Dermis microvascular lymphatic vessel endothelial cell (primary cell): ENCODE results near the gene GRIN2B. TPM values are rescaled to one million over a fixed set of nuclear protein-coding genes. Genes with fewer than 3 reads are reported as not detected.
A peak's percentile ranks its signal among the peaks of the same experiment; 100 is the strongest.

Experiments used
- DNase-seq, 2 donors: peaks; one replicate each; pipeline versions ENCODE4 v3.0.0 to v3.0.0-alpha.2; 2010; ENCODE audit warnings: low read depth in 2 of 2
- total RNA-seq: library from RNA; depleted of rRNA; stranded (reverse); fragments of >200 nt; gene quantifications from 2 replicates; pipeline ENCODE4 v1.2.1, GENCODE V29; 2014

Gene GRIN2B
- total RNA-seq, 1 donor from 2014 or later = not detected

DNA sequence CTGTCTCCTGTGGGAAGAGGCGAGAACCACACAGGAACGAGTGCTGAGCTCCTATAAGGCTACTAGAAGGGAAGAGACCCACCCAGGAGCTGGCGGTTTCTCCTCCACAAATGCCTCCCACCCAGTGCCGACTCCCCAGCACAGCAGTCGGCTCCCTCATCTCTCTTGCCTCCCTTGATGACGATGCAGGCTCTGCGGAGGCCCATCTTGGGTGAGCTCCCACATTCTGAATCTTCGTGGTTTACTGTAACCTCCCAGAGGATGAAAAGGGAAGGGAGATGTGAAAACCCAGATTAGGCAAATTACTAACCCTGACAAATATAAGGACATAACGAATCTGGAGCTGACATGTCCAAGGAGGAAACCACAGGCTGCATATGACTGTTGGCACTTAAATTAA lies 23.8 kb downstream of the GRIN2B start:
- DNase-seq = no peak

DNA sequence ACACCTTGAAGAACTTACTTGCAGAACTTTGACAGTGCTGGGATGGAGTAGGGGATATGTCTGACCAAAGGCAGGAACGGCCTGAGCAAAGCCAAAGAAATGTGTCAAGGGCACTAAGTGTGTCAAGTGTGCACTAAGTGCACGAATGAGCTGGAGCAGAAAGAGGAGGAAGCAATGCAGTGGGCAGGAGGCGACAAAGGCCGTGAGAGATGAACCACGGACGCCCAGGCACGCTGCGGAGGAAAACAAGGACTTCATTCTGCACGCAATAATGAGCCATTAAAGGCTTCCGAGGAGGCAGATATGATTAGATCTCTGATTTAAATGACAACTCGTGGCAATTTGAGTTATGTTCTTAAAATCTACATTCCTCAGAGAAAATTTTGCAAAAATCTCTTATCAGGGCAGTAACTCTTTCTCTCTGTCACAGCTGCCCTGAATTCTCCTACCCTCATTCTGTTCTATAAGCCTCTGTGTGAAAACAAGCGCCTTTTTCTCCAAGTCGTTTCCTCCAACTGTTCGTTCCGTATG lies 25.3 kb downstream of the GRIN2B start:
- no peak for DNase-seq

DNA sequence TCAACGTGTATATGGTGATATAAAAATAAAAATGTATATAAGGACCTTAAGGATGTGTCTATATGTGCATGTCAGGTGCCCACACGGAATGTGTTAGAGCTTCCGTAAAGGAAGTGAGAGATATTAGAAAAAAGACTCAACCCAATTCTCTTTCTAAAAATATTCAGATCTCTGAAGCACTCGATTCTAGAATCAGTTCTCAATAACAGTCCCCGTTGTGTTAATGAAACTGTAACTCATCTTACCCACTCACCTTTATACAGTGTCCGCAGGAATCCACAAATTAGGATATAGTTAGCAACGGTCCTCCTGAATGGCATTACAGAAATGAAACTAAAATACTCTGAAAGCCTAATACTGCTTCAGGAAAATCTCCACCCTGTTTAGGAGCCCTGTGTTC lies 29.3 kb downstream of the GRIN2B start:
- DNase-seq = no peak

DNA sequence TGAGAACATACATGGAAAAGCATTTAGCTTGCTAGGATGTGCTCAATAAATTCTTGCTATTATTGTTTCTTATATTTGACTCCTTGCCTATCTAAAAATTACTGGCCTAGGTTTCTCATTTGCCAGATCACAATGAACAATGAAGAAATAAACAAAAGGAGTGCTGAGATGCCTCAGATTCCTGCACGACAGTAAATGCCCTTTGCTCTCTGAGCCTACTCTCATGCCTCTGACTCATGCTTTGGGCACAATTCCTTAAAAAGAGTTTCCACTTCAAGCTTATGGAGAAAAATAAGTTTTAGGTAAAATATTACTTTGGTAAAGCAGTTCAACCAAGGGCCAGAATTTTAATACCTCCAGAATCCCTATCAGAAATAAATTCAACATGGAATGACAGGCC lies 30.9 kb downstream of the GRIN2B start:
- no peak for DNase-seq

DNA sequence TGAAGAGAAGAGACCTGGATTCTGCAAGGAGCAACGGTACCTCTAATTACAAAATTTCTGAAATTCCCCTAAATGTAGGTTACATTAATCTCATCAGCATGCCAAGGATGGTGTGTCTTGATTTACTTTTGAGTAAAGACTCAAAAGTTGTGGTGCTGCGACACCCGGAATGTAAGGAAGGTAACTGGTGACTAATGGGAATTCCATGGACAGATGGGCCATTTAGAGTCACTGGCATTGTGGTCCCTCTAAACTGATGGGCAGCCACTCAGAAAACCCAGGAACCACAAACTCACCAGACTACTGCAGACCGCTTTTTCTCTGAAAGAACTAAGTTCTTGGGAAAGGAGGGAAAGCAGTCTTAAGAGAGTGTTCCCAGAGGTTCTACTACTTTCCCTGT lies 32.8 kb downstream of the GRIN2B start:
- DNase-seq = no peak

DNA sequence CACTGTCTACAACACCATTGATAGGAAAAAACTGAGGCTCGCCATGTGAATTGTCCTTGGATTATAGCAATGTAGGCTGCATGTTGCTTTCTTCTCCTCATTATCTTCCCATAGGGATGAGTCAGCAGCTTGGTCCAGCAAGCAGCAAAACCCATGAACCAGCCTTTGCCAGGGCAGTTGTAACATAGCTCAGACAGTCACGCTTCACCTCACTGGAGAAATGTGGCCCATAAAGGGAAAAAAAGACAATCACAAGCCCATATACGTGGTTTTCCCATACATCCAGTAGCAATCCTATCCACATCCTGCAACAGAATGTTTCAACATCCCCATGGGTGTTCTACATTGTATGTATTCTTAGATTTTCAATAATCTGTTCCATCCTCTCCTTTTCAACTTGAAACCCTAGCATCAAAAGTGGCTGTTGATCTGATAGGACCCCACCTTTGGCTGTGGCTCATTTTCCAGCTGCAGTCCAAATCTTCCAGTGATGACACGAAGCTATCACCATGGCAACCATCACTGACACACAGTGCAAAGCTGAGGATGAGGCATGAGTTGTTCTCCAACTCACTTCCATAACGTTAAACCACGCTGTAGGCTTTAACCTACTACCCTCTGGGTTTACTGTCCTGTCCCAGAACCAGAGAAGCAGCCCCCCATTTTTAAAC lies 34.0 kb downstream of the GRIN2B start:
- no peak for DNase-seq

DNA sequence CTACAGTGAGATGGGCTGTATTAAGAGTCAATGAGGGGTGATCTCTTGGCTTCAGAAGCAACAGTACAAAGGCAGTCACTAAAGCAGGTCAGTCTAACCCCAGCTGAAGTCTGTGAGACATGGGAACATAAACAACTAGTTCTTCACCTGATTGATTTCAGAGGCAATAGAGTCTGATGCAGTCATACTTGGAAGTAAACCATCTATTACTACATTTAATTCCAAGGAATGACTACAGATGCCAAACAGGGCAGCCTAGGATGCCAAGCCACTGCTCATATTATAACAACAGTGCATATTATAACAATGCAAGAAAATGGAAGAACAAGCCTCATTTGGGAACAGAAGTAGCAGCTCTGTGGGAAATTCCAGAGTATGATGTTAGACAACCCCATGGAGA lies 35.8 kb downstream of the GRIN2B start:
- DNase-seq = no peak

DNA sequence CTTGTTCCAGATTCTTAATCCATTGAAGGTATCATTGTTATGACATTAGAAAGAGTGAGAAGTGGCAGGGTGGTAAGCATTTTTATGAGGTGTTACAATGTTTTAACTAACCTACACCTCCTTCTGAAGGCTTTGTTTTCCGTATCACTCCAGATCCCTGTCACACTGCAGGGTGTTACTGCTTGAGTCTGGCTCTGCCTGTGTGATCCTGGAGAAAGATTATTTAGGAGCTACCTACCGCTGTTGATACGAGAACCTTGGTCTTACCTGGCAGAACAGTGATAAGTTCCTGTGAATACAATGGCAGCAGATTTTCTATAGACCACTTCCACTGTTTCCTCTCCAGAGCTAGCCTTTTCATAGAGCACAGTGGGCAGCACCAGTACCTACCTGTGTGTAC lies 36.2 kb downstream of the GRIN2B start:
- DNase-seq = no peak

DNA sequence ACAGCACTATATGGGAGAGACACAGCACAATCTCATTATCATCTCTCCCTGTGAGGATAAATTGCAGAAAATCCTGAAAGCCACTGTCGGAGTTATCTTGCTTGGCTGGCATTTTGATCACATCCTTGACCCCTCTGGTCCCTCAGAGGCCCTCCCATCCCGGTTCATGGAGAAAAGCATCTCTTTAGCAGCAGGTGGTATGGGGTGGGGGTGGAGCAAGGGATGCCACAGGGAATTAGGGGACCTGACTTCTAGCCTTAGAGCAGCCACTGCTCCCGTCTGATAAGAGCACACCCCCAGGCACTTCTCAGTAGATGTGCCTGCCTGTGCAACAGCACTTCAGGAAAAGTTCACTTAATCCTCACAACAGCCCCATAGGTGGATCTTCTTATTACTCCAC lies 38.6 kb downstream of the GRIN2B start:
- no peak for DNase-seq

DNA sequence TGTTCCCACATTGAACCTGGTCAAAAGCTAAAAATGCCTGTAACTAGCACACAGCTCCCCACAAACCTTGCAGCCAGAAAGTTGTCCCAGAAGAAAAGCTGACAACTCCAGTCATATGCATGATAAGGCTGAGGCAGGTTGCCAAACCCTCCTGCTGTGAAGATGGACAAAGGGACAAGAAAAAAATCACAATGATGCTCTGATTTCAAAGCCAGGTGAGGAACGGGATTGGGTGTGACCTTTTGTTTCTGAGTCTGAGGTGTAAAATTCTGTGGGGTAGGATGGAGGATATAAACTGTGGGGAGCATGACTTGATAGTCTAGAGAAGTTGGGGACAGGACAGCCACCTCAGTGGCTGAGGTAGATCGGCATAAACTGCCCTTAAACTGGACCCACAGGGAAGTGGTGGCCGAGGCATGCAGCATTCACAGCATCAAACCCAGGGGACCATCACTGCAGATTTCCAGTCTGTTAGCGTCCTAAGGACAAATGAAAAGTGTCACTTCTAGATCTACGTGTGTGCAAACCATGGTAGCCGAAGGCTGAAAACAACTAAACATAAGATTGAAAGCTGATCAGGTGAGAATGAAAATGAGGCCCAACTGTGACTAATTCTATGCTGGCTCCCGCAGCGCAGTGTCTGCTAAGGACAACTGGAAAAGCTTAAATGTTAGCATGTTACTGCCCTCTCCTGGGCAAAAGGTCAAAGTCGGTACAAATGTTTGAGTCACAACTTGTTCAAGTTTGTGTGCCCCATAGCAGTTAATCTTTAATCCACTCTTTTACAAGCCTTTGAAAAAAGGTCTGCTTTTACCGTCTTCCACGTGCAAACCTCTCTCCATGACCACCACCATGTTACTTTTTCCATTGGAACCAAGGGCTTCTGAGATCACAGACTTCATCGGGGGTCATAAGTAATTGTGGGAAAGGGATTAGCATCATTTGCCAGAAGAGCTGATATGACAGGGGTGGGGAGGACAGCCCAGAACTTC lies 39.8 kb downstream of the GRIN2B start:
- peak; percentile 5 to 10 for DNase-seq

DNA sequence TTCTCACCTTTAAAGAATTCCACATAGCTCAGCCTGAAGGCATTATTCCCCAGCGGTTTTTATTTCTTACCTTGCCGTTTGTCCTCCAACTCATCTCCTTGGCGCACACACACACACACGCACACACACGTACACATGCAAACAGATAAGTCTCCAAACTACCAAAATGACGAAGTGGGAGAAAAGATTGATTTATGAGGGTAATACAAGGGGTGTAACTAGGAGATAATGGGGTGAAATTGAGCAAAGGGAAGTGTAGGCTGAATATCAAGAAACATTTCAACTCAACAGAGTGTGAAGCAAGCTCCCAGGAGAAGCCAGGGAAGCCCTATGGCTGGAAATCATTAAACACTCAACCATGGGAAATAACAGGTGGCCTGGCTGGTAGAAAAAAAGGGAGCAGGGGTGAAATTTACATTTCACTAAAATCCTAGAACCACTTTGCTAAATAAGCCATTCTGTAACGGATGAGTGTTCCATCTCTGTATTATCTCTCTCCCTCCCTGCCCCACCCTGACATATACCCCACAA lies 41.0 kb downstream of the GRIN2B start:
- no peak for DNase-seq

DNA sequence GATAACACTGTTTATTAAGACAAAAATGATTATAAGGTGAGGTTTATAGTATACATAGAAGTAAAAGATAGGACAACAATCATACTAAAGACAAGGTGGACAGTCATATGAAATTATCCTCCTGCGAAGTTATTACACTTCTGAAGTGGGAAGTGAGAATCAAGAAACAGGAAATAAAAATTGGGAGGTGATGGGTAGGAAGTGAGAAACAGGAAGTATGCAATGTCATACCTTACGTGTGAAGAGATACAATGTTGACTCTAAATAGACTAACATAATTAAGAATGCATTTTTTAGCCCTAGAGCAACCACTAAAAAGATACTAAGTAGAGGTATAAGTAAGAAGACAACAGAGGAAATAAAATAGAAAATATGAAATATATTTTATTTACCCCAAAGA lies 43.7 kb downstream of the GRIN2B start:
- no peak for DNase-seq

DNA sequence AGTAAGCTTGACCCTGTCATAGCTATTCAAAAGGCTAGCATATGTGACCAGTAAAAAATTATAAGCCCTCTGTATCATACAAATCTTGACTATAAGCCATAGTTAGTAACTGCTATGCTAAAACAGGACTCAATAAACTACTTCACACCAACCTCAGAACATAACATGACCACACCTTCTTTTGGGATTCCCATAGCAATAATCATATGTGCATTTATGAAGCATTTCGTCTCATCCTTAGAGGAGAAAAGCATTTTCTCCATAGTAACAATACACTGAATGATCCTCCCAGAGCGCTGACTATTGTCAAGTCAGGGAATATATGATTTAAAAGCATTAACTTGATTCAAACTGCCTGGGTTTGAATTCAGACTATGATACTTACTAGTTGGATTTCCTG lies 46.2 kb downstream of the GRIN2B start:
- no peak for DNase-seq
